GM12892 (cell line): Measurements from ENCODE around the gene ERO1A.

ENCODE experiments used
- POLR2A ChIP-seq: IDR thresholded peaks from 2 replicates; pipeline ENCODE4 v1.6.1; 2011; ENCODE audit warnings: low read depth, low read length, control low read depth
- POLR2AphosphoS5 ChIP-seq: IDR thresholded peaks from 2 replicates; pipeline ENCODE4 v1.6.1; 2011; ENCODE audit warnings: low read depth, low read length, control low read depth
- TAF1 ChIP-seq: IDR thresholded peaks from 2 replicates; pipeline ENCODE4 v1.6.1; 2011; ENCODE audit warnings: low read depth, mild to moderate bottlenecking, control low read depth, low read length, borderline replicate concordance

DNA sequence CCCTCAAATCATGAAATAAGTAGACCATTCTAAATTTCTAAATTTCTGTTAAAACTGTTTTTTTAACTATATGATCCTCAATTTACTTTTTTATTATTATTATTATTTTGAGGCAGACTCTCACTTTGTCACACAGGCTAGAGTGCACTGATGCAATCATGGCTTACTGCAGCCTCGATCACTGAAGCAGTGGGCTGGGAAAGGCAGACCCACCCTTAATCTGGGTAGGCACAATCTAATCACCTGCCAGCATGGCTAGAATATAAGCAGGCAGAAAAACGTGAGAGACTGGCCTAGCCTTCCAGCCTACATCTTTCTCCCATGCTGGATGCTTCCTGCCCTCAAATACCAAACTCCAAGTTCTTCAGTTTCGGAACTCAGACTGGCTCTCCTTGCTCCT lies 2.3 kb downstream of the ERO1A start:
- no peak for TF ChIP-seq POLR2AphosphoS5
- TF ChIP-seq POLR2A = no peak
- no peak for TF ChIP-seq TAF1
